ENCODE data around the gene ATP4B. TPM values are rescaled to one million over a fixed set of nuclear protein-coding genes. Genes with fewer than 3 reads are reported as not detected.

The ATP4B gene
- total RNA-seq, 2 donors from 2014 or later: not detected

DNA sequence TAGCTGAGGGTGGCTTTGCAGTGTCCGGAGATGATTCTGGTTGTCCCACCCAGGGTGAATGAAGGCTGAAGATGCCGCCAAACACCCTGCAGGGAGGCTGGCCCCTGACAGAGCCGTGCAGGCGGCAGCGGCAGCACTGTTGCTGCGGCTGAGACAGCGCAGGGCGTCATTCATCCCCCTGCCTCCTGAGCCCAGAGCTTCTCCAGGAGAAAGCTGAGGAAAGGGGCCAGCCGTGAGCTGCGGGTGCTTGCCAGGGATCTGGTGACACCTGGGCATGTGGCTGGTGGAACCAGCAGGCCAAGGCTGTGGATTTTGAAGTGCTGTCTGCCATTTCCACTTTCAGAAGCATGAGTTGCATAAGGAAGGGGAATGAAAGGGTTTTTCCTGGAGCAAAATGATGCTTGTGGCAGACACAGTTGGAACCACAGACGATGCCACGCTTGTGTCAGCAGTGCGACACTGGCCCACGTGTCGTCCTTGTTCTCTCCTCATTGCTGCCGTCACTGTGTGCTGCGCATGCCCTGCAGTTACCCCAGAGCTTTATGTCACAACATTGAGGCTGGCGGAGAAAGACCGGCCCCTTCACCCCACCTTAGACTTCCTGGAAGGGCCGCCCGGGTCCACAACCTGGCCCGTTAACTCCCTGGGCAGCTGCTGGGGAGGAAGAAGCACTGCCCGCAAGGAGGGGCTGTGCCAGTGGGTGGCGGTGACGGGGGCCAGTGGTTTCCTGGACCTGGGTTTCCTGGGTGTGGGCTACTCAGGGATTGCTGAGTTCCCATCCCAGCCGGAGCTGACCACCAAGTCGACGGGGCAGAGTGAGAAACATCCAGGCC, 50.7 kb downstream of the ATP4B start:
- H3K36me3 Mint-ChIP-seq: peaks cover 9% of the 10 kb centered on the region
- peak overlapping the region; percentile 53 for H3K4me3 Mint-ChIP-seq
- no peaks in the 10 kb centered on the region for H3K9me3 Mint-ChIP-seq
- ATAC-seq: peak; percentile 85 to 93
- DNase-seq (ENCODE audit: low spot score): peak; percentile 87
- H3K4me1 Mint-ChIP-seq (ENCODE audit: low read depth in 2 of 2): peaks cover 42 to 47% of the 10 kb centered on the region in 2 donors
- H3K27ac Mint-ChIP-seq: peak overlapping the region; percentile 89 to 94
- H3K27me3 Mint-ChIP-seq: no peaks in the 10 kb centered on the region

DNA sequence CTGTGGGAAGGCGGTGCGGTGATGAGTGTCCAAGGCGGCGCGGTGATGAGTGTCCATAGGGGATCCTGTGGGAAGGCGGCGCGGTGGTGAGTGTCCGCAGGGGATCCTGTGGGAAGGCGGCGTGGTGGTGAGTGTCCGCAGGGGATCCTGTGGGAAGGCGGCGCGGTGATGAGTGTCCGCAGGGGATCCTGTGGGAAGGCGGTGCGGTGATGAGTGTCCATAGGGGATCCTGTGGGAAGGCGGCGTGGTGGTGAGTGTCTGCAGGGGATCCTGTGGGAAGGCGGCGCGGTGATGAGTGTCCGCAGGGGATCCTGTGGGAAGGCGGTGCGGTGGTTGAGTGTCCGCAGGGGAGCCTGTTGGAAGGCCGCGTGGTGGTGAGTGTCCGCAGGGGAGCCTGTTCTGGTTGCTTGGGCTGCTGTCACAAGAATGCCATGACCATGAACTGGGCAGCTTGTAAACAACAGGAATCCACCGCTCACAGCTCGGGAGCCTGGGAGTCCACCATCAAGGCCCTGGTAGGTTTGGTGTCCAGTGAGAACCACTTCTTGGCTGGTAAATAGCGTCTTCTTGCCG, 52.0 kb downstream of the ATP4B start:
- ATAC-seq: no peak
- Mint-ChIP-seq H3K4me1 (ENCODE audit: low read depth in 2 of 2) (peaks cover 49 to 50% of the 10 kb centered on the region in 2 donors), H3K4me3 (peak overlapping the region; percentile 54)

DNA sequence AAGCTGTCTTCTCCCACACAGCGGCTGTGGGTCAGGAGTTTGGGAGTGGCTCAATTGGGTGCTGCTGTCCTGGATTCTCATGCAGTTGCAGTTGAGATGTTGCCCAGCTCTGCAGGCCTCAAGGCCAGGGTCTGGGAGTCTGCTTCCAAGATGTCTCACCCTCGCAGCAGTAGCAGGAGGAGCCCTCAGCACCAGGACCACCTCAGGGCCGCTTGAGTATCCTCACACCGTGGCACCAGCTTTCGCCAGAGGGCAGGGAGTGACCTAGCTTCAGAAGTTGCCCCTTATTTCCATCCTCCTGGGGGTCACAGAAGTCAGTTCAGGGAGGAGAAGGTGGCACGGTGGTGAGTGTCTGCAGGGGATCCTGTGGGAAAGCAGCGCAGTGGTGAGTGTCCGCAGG, 52.5 kb downstream of the ATP4B start:
- peak overlapping the region; percentile 50 for H3K4me3 Mint-ChIP-seq
- H3K36me3 Mint-ChIP-seq: peaks cover under 1% of the 10 kb centered on the region
- ATAC-seq (no peak), DNase-seq (ENCODE audit: low spot score) (no peak)
- peaks cover 45 to 49% of the 10 kb centered on the region in 2 donors for H3K4me1 Mint-ChIP-seq (ENCODE audit: low read depth in 2 of 2)
- no peaks in the 10 kb centered on the region for H3K9me3 Mint-ChIP-seq
- no peaks in the 10 kb centered on the region for H3K27me3 Mint-ChIP-seq
- H3K27ac Mint-ChIP-seq: peak overlapping the region; percentile 57 to 78

More for the DNA sequence above, 52.0 kb downstream of the ATP4B start:
- H3K27me3 Mint-ChIP-seq: no peaks in the 10 kb centered on the region
- peak overlapping the region; percentile 57 to 94 for H3K27ac Mint-ChIP-seq
- H3K36me3 Mint-ChIP-seq: peaks cover 5% of the 10 kb centered on the region
- DNase-seq (ENCODE audit: low spot score): no peak
- H3K9me3 Mint-ChIP-seq: no peaks in the 10 kb centered on the region

DNA sequence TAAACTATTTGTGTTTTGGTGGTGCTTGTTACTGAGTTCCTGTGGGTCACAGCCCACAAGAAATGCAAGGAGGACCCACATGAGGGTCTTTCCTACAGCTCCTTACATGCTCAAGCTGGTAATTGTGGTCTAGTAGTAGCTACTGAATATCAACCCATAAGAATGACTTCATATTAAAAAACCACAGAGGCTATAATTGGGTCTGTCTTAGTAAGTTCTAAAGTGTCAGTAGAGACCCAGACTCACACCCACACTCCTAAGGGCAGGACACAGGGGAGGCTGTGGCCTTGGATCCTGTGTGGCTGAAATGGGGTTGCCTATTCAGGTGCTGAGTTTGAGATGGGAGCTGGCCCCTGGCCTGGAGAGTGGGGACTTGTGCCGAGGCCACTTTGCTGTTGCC, 53.8 kb downstream of the ATP4B start:
- Mint-ChIP-seq H3K27me3 (no peaks in the 10 kb centered on the region), H3K27ac (peak overlapping the region in 1 of 2 donors; percentile 57), H3K9me3 (no peaks in the 10 kb centered on the region), H3K36me3 (no peaks in the 10 kb centered on the region), H3K4me3 (no peak overlapping the region), H3K4me1 (ENCODE audit: low read depth in 2 of 2) (peaks cover 39 to 48% of the 10 kb centered on the region in 2 donors)
- DNase-seq (ENCODE audit: low spot score): no peak
- ATAC-seq: peak in 1 of 2 donors; percentile 52

DNA sequence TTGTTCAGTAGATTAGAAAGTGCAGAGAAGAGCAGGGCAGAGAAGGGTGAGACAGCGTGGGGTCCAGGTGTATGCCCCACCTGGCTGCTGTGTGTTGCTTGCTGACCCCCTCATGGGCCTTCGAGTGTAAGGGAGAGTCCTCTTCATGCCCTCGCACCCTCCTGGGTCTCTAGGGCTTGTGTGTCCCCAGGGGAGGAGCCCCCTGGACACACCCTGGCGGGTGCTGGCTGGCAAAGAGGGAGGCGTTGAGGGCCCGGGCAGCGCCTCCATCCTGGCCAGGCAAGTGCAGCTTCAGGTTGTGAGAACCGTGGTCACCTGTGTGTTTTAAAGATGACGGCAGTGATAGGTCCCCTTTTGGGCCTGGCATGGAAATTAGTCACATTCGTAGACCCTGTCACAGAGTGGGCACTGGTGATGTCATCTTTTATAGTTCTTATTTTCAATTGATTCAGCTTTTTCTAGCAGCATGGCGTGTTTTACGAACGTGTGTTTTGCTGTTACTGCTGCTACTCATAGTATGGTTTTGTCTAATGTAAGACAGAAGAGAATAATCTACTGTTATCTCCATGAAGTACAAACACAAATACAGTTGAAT, 54.8 kb downstream of the ATP4B start:
- Mint-ChIP-seq H3K36me3 (peaks cover 6% of the 10 kb centered on the region), H3K27ac (no peak overlapping the region), H3K4me3 (no peak overlapping the region), H3K9me3 (no peaks in the 10 kb centered on the region), H3K4me1 (ENCODE audit: low read depth in 2 of 2) (peaks cover 35 to 49% of the 10 kb centered on the region in 2 donors), H3K27me3 (no peaks in the 10 kb centered on the region)
- DNase-seq (ENCODE audit: low spot score) (no peak), ATAC-seq (no peak)

DNA sequence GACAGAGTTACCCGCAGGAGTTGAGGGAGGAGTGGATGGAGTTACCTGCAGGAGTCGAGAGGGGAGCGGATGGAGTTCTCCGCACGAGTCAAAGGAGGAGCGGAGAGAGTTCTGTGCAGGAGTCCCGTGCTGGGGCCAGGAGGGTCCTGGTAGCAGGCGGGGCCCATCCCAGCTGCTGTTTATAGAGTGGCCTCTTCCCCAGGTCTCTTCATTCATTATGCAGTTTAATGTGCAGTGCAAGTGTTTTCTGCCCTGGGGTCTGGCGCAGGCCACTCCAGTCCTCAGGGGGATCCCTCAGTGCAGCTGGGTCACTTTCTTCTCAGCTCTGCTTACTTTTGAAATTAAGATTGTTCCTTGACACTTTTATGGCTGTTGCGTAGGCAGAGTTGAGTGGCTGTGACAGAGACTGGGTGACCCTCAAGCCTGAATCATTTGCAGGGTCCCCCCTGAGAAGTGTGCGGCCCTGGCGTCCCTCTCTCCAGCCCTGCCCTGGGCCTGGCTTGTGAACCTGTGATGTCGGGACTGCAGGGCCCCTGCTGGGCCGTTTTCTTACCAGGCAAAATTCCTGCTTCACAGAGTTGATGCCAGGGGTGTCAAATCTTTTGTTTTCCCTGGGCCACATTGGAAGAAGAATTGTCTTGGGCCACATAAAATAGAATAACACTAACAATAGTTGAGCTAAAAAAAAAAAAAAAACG, 55.6 kb downstream of the ATP4B start:
- peaks cover 6% of the 10 kb centered on the region for H3K36me3 Mint-ChIP-seq
- H3K9me3 Mint-ChIP-seq: no peaks in the 10 kb centered on the region
- DNase-seq (ENCODE audit: low spot score) (no peak), ATAC-seq (no peak)
- peaks cover 31 to 43% of the 10 kb centered on the region in 2 donors for H3K4me1 Mint-ChIP-seq (ENCODE audit: low read depth in 2 of 2)
- no peak overlapping the region for H3K4me3 Mint-ChIP-seq
- H3K27me3 Mint-ChIP-seq: no peaks in the 10 kb centered on the region
- no peak overlapping the region for H3K27ac Mint-ChIP-seq

DNA sequence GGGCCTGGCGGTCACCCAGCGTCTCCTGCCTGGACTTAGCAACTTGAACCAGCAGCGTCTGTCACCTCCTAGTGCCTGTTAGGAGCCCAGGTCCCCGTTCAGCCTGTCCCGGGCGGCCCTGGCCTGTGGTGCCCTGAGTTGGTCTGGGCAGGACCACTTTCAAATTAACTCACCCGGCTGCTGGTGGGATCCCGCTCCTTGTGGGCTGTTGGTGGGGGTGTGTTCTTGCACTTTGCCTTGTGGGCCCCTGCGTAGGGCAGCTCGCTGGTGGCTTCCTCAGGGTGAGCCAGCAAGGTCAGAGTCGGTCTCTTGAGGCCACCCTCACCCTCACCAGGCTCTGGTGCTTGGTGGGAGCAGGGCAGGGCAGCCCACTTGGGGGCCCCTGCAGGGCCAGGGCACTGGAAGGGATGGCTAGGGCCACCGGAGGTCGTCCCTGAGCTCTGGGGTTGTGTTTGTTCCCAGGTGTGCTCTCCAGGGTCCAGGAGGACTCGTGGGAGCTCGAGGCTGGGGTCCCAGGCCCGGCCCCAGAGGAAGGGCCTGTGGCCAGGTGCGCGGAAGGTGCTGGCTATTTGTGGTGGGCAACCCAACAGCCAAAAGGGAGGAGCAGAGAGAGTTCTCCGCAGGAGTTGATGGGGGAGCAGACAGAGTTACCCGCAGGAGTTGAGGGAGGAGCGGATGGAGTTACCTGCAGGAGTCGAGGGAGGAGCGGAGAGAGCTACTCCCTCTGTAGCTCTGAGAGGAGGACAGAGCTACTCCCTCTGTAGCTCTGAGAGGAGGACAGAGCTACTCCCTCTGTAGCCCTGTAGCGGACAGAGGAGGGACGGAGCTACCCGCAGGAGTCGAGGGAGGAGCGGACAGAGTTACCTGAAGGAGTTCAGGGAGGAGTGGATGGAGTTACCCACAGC, 56.6 kb downstream of the ATP4B start:
- Mint-ChIP-seq H3K9me3 (no peaks in the 10 kb centered on the region), H3K4me1 (ENCODE audit: low read depth in 2 of 2) (peaks cover 28 to 36% of the 10 kb centered on the region in 2 donors), H3K36me3 (peaks cover 6% of the 10 kb centered on the region)

DNA sequence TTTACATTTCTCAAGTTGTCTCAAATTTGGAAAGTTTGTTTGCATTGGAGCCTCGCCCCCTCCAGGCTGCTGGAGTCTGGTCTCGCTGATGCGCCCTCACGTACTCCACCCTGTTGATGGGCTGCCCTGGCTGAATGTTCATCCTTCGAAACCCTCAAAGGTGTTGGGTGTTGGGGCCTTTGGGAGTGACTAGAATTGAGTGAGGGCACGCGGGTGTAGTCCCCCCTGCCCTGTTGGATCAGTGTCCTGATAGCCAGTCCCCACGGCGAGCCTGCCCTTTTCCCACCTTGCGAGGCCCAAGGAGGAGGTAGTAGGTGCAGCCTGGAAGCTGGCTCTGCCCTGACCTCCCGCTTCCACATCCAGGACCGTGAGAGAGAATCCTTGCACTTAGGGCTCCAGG, 58.6 kb downstream of the ATP4B start:
- DNase-seq (ENCODE audit: low spot score) (peak; percentile 20), ATAC-seq (no peak)
- Mint-ChIP-seq H3K9me3 (no peaks in the 10 kb centered on the region), H3K27ac (no peak overlapping the region), H3K27me3 (no peaks in the 10 kb centered on the region), H3K4me1 (ENCODE audit: low read depth in 2 of 2) (peaks cover 20 to 24% of the 10 kb centered on the region in 2 donors), H3K36me3 (peaks cover 12% of the 10 kb centered on the region), H3K4me3 (no peak overlapping the region)

More for the DNA sequence above, 56.6 kb downstream of the ATP4B start:
- H3K27ac Mint-ChIP-seq: no peak overlapping the region
- ATAC-seq: no peak
- H3K27me3 Mint-ChIP-seq: no peaks in the 10 kb centered on the region
- H3K4me3 Mint-ChIP-seq: no peak overlapping the region
- no peak for DNase-seq (ENCODE audit: low spot score)

Other genes with a start within 250 kb of the ATP4B start
- gene ADPRHL1, start 204.7 kb downstream of the ATP4B start, total RNA-seq: 1 to 10 TPM; 1.8 to 1.9 TPM
- gene DCUN1D2, start 167.5 kb downstream of the ATP4B start, total RNA-seq: 10 to 100 TPM; 22.9 to 40.7 TPM
- gene TFDP1, start 73.4 kb downstream of the ATP4B start, total RNA-seq: 100 to 1,000 TPM in 1 of 2 donors, 10 to 100 TPM in 1; 97.5 to 226 TPM
- gene GRK1, start 9.0 kb upstream of the ATP4B start, total RNA-seq: under 1 TPM in 1 of 2 donors, not detected in 1; 0.14 TPM
- gene TMEM255B, start 101.0 kb upstream of the ATP4B start, total RNA-seq: 1 to 10 TPM; 1.3 to 2.2 TPM
- under 1 TPM in 1 of 2 donors, not detected in 1; 0.45 TPM for gene GAS6, start 205.9 kb upstream of the ATP4B start, total RNA-seq